ENCODE results near the gene ELAPOR2. TPM values are rescaled to one million over a fixed set of nuclear protein-coding genes. Genes with fewer than 3 reads are reported as not detected.
"Not testable (repeated sequence)": the region's sequence is repeated elsewhere in the genome, so short reads cannot be mapped to it uniquely, and the experiment has no call there.

The ELAPOR2 gene
- total RNA-seq, 1 experiment from 2014 or later = 4.6 TPM

GRCh38 chr7:87056346-87056745, 3.1 kb downstream of the ELAPOR2 start:
- Mint-ChIP-seq H3K4me1 (ENCODE audit: low read depth, unreplicated experiment) (no peaks in the 10 kb centered on the region), H3K4me3 (ENCODE audit: unreplicated experiment) (no peak overlapping the region), H3K36me3 (ENCODE audit: insufficient read depth, unreplicated experiment) (no peaks in the 10 kb centered on the region), H3K27ac (ENCODE audit: unreplicated experiment) (no peak overlapping the region), H3K9me3 (ENCODE audit: unreplicated experiment) (no peaks in the 10 kb centered on the region), H3K27me3 (ENCODE audit: insufficient read depth, unreplicated experiment) (peaks cover 15% of the 10 kb centered on the region)
- POLR2A ChIA-PET = no interaction called here
- Histone ChIP-seq H3K4me1 (peaks cover 4% of the 10 kb centered on the region), H3K27me3 (replicated peaks; ENCODE audit: control insufficient read depth, insufficient read depth, low read length) (no peaks in the 10 kb centered on the region; the same call in 1 of the 2 replicates), H3K4me3 (ENCODE audit: low read depth, low read length) (no peak overlapping the region), H3K36me3 (ENCODE audit: control insufficient read depth, insufficient read depth, low read length) (no peaks in the 10 kb centered on the region), H3K9me3 (no peaks in the 10 kb centered on the region)
- no peak for DNase-seq
- intact Hi-C loops (cut with micrococcal nuclease; ENCODE audit: unreplicated experiment) = no loop called here
- TF ChIP-seq CTCF (IDR thresholded peaks at IDR 0.05; ENCODE audit: insufficient read depth in 1 of 2, low read depth in 1 of 2, low read length in 1 of 2, severe bottlenecking in 1 of 2, unreplicated experiment in 1 of 2) = no peak
- CTCF ChIA-PET = no interaction called here
- no TSS peak for BruUV-seq (replicated peaks)

- no peak overlapping the region for H3K27ac Mint-ChIP-seq (ENCODE audit: unreplicated experiment)
- no peaks in the 10 kb centered on the region for H3K36me3 Mint-ChIP-seq (ENCODE audit: insufficient read depth, unreplicated experiment)
- H3K27me3 ChIP-seq (replicated peaks; ENCODE audit: control insufficient read depth, insufficient read depth, low read length) = no peaks in the 10 kb centered on the region
- H3K4me3 ChIP-seq (ENCODE audit: low read depth, low read length) = no peak overlapping the region
- no peak for DNase-seq
- no TSS peak for BruUV-seq (replicated peaks)
- no peak overlapping the region for H3K4me3 Mint-ChIP-seq (ENCODE audit: unreplicated experiment)
- no peaks in the 10 kb centered on the region for H3K9me3 ChIP-seq
- no peaks in the 10 kb centered on the region for H3K4me1 ChIP-seq
- ChIA-PET CTCF (no interaction called here), POLR2A (no interaction called here)
- peaks cover 9% of the 10 kb centered on the region for H3K9me3 Mint-ChIP-seq (ENCODE audit: unreplicated experiment)
- H3K4me1 Mint-ChIP-seq (ENCODE audit: low read depth, unreplicated experiment) = no peaks in the 10 kb centered on the region
- H3K27me3 Mint-ChIP-seq (ENCODE audit: insufficient read depth, unreplicated experiment) = peaks cover 9% of the 10 kb centered on the region
- H3K36me3 ChIP-seq (ENCODE audit: control insufficient read depth, insufficient read depth, low read length) = no peaks in the 10 kb centered on the region
- no peak for TF ChIP-seq CTCF (IDR thresholded peaks at IDR 0.05; ENCODE audit: insufficient read depth in 1 of 2, low read depth in 1 of 2, low read length in 1 of 2, severe bottlenecking in 1 of 2, unreplicated experiment in 1 of 2)
- intact Hi-C loops (cut with micrococcal nuclease; ENCODE audit: unreplicated experiment) = no loop called here
Measured at GRCh38 chr7:87048839-87049238, 10.6 kb downstream of the ELAPOR2 start.

- H3K27me3 Mint-ChIP-seq (ENCODE audit: insufficient read depth, unreplicated experiment) = peaks cover 7% of the 10 kb centered on the region
- ChIA-PET CTCF (no interaction called here), POLR2A (no interaction called here)
- H3K36me3 Mint-ChIP-seq (ENCODE audit: insufficient read depth, unreplicated experiment) = no peaks in the 10 kb centered on the region
- Histone ChIP-seq H3K9me3 (no peaks in the 10 kb centered on the region), H3K4me3 (ENCODE audit: low read depth, low read length) (no peak overlapping the region), H3K27me3 (replicated peaks; ENCODE audit: control insufficient read depth, insufficient read depth, low read length) (no peaks in the 10 kb centered on the region), H3K4me1 (no peaks in the 10 kb centered on the region), H3K36me3 (ENCODE audit: control insufficient read depth, insufficient read depth, low read length) (no peaks in the 10 kb centered on the region)
- no peaks in the 10 kb centered on the region for H3K4me1 Mint-ChIP-seq (ENCODE audit: low read depth, unreplicated experiment)
- BruUV-seq (replicated peaks) = no TSS peak
- peaks cover 9% of the 10 kb centered on the region for H3K9me3 Mint-ChIP-seq (ENCODE audit: unreplicated experiment)
- no peak for TF ChIP-seq CTCF (IDR thresholded peaks at IDR 0.05; ENCODE audit: insufficient read depth in 1 of 2, low read depth in 1 of 2, low read length in 1 of 2, severe bottlenecking in 1 of 2, unreplicated experiment in 1 of 2)
- no peak overlapping the region for H3K27ac Mint-ChIP-seq (ENCODE audit: unreplicated experiment)
- H3K4me3 Mint-ChIP-seq (ENCODE audit: unreplicated experiment) = no peak overlapping the region
- DNase-seq = no peak
- intact Hi-C loops (cut with micrococcal nuclease; ENCODE audit: unreplicated experiment) = no loop called here
Measured at GRCh38 chr7:87046456-87046855, 13.0 kb downstream of the ELAPOR2 start.

GRCh38 chr7:87044713-87045112, 14.7 kb downstream of the ELAPOR2 start:
- H3K27me3 Mint-ChIP-seq (ENCODE audit: insufficient read depth, unreplicated experiment); H3K27me3 ChIP-seq (replicated peaks; ENCODE audit: control insufficient read depth, insufficient read depth, low read length); H3K4me3 ChIP-seq (ENCODE audit: low read depth, low read length); H3K9me3 ChIP-seq; H3K4me3 Mint-ChIP-seq (ENCODE audit: unreplicated experiment); H3K27ac Mint-ChIP-seq (ENCODE audit: unreplicated experiment); H3K9me3 Mint-ChIP-seq (ENCODE audit: unreplicated experiment); POLR2A ChIA-PET; H3K4me1 Mint-ChIP-seq (ENCODE audit: low read depth, unreplicated experiment); BruUV-seq (replicated peaks); CTCF ChIA-PET; intact Hi-C loops (cut with micrococcal nuclease; ENCODE audit: unreplicated experiment); H3K36me3 Mint-ChIP-seq (ENCODE audit: insufficient read depth, unreplicated experiment); DNase-seq; H3K4me1 ChIP-seq; H3K36me3 ChIP-seq (ENCODE audit: control insufficient read depth, insufficient read depth, low read length): not testable (repeated sequence)

- H3K36me3 Mint-ChIP-seq (ENCODE audit: insufficient read depth, unreplicated experiment); H3K4me3 ChIP-seq (ENCODE audit: low read depth, low read length); H3K9me3 ChIP-seq; H3K27ac Mint-ChIP-seq (ENCODE audit: unreplicated experiment); H3K27me3 Mint-ChIP-seq (ENCODE audit: insufficient read depth, unreplicated experiment); H3K36me3 ChIP-seq (ENCODE audit: control insufficient read depth, insufficient read depth, low read length); H3K4me1 Mint-ChIP-seq (ENCODE audit: low read depth, unreplicated experiment); BruUV-seq (replicated peaks); intact Hi-C loops (cut with micrococcal nuclease; ENCODE audit: unreplicated experiment); CTCF ChIA-PET; H3K4me3 Mint-ChIP-seq (ENCODE audit: unreplicated experiment); POLR2A ChIA-PET; DNase-seq; H3K9me3 Mint-ChIP-seq (ENCODE audit: unreplicated experiment); H3K27me3 ChIP-seq (replicated peaks; ENCODE audit: control insufficient read depth, insufficient read depth, low read length); H3K4me1 ChIP-seq: not testable (repeated sequence)
Measured at GRCh38 chr7:87041586-87041985, 17.9 kb downstream of the ELAPOR2 start.
